Muscle of leg (tissue), 11 donors: ENCODE results near the gene GTF2F2. TPM values are rescaled to one million over a fixed set of nuclear protein-coding genes. Genes with fewer than 3 reads are reported as not detected.

Source experiments
- DNase-seq: peaks from one replicate; pipeline ENCODE4 v3.0.0; 2013
- H3K27ac ChIP-seq: one replicate; pipeline ENCODE4 v1.5.1; 2013; ENCODE audit warnings: mild to moderate bottlenecking, low read length, control low read depth
- H3K27me3 ChIP-seq: one replicate; pipeline ENCODE4 v1.6.1; 2013; ENCODE audit warnings: low read length; ENCODE audit not compliant: control insufficient read depth, insufficient read depth
- H3K36me3 ChIP-seq: one replicate; pipeline ENCODE4 v1.6.1; 2013; ENCODE audit warnings: low read length; ENCODE audit not compliant: control insufficient read depth, insufficient read depth
- H3K4me1 ChIP-seq: one replicate; pipeline ENCODE4 v1.6.1; 2013; ENCODE audit warnings: low read length; ENCODE audit not compliant: control insufficient read depth, insufficient read depth
- H3K4me3 ChIP-seq: one replicate; pipeline ENCODE4 v1.5.1; 2013; ENCODE audit warnings: low read length, control low read depth
- H3K9me3 ChIP-seq: replicated peaks from 2 replicates; pipeline ENCODE4 v1.6.1; 2013; ENCODE audit warnings: low read depth, low read length; ENCODE audit not compliant: control insufficient read depth
- WGBS: methylation state at CpG from one replicate; pipeline ENCODE4 v1.1.5; 2013; ENCODE audit warnings: missing lambda C conversion rate; ENCODE audit not compliant: insufficient coverage; 5-methylcytosine and 5-hydroxymethylcytosine counted together
- polyA plus RNA-seq, 8 donors: library from polyadenylated mRNA; unstranded; fragments of 120-200 nt; gene quantifications; one replicate each; pipeline versions ENCODE4 v1.2.1 to v1.2.3, GENCODE V29; 2013; ENCODE audit warnings: inconsistent platforms in 1 of 8, low replicate concordance in 1 of 8; ENCODE audit not compliant: insufficient read length in 8 of 8, insufficient read depth in 1 of 8
- total RNA-seq: library from RNA; stranded (reverse); fragments of 120-200 nt; gene quantifications from one replicate; pipeline ENCODE4 v1.2.4, GENCODE V29; 2013

GTF2F2 gene
- total and polyA plus RNA-seq, 9 donors = 18.1 to 21.9 (median 19.3) TPM

DNA sequence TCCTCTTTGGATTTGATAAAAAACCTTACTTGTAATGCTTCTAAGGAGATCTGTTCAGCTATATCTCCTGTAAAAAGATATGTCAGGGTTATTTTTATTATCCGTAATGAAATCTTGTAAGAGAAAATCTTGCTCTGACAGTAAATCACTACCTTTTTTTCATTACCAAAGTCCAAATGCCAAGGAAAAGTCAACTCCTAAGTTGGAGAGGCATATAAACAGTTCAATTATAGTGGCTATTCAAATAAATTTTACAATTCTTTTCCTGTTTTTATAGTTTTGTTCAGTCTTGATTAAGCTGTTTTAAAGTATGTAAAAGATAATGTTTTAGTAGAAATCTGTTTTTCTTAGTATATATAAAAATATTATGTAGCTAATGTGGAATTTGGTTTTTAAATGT lies 71.6 kb downstream of the GTF2F2 start:
- no CpG with 5 or more reads among the region's 1 CpG for WGBS
- no peak overlapping the region for H3K4me3 ChIP-seq
- H3K36me3 ChIP-seq = no peaks in the 10 kb centered on the region
- no peaks in the 10 kb centered on the region for H3K9me3 ChIP-seq
- no peak for DNase-seq
- H3K27me3 ChIP-seq = no peaks in the 10 kb centered on the region
- H3K27ac ChIP-seq = no peak overlapping the region
- no peaks in the 10 kb centered on the region for H3K4me1 ChIP-seq

DNA sequence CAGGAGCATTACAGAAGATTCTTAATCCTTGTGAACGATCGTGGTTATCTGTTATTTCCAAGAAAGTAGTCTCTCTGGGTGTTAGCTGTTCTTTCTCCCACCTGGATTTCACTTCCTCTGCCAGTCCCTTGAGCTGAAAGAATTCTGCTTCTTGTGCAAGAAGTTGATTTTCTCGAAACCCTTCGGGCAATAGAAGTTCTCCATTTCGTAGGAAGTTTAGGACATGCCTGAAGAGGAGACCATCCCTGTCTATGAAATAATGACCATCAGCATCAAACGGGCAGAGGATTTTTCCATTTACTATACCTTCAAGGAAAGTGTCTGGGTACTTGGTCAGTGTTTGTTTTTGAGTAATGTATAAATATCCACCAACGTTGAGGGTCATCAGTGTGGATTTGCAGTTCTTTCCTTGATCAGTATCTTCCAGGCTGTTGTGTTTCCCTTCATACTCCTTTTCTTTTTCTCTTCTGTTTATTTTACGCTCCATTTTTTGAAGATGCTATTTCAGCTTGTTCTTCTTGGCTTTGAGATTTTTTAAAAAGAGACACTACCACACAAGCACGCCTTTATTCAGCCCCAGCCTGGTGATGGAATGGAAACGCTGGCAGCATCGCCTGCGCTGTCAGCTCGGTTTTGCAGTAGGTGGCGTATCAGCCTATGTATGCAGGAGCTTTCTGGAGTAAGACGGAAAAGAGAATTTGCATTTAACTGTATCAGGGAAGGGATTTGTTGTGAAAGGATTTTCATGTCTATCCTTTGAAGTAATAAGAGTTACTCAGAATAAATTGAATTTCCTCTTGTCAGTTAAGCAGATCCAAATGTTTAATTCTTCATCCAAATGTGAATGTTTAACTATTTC lies 74.0 kb downstream of the GTF2F2 start:
- DNase-seq = peak; percentile 91
- H3K4me3 ChIP-seq = no peak overlapping the region
- H3K36me3 ChIP-seq = no peaks in the 10 kb centered on the region
- no peaks in the 10 kb centered on the region for H3K27me3 ChIP-seq
- no peaks in the 10 kb centered on the region for H3K9me3 ChIP-seq
- H3K4me1 ChIP-seq = no peaks in the 10 kb centered on the region
- 49% methylated on average over 8 of the region's 15 CpGs for WGBS
- H3K27ac ChIP-seq = no peak overlapping the region

DNA sequence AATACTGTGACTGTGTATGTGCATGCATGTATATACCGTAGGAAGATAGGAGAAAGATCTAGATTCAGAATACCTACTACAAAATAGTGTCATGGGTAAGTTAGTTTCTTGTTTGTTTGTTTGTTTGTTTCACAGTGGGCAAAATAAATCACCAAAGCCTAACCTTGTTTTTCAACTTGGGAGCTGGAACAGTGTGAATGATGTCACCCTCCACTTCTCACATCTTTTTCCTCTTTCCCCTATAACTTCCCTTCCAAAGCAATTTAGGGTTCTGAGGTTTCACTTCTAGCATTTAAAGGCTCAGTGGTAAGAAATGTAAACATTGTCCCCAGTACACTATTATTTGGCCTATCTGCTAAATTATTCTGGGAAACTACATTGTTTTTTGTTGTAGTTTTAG lies 75.1 kb downstream of the GTF2F2 start:
- WGBS = no CpG with 5 or more reads among the region's 1 CpG

DNA sequence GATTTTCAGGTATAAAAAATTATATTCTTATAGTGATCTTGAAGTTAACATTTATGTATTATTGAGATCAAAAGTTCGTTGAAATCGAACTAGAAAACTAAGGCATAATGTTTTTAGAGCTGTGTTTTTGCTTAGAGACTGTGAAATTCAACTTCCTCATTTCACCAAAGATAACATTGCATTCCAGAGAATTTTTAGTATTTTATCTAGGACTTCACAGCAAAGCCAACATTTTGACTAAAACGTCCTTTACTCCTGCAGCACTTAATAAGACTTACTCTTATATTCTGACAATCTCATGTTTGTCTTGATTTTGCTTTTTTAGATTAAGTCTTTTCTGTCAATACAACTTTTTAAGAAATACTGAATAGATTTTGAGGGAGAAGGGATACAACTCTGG lies 75.8 kb downstream of the GTF2F2 start:
- Histone ChIP-seq H3K4me3 (no peak overlapping the region), H3K9me3 (no peaks in the 10 kb centered on the region), H3K27me3 (no peaks in the 10 kb centered on the region), H3K27ac (no peak overlapping the region), H3K4me1 (no peaks in the 10 kb centered on the region), H3K36me3 (no peaks in the 10 kb centered on the region)
- DNase-seq = no peak
- no CpG with 5 or more reads among the region's 3 CpGs for WGBS

More for the DNA sequence above, 75.1 kb downstream of the GTF2F2 start:
- DNase-seq = peak; percentile 45
- Histone ChIP-seq H3K9me3 (no peaks in the 10 kb centered on the region), H3K4me3 (no peak overlapping the region), H3K27ac (no peak overlapping the region), H3K36me3 (no peaks in the 10 kb centered on the region), H3K4me1 (no peaks in the 10 kb centered on the region), H3K27me3 (no peaks in the 10 kb centered on the region)

DNA sequence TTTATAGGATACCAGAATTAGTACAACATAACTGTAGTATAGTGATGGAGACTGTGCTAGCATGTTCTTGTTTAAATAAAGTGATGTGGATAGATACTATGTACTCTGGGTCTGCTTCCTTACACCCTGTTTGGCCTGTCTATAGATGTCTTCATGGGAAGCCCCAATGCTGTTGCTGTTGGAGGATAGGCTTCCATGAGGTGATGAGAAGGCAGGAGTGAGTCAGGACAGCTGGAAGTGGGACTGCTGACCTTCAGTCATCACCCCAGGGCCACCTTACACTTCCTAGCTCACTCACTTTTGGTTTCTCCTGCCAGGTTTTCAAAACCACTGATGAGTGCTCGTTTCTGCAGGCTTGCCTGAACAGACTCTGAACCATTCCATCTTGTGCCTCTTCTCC lies 76.3 kb downstream of the GTF2F2 start:
- Histone ChIP-seq H3K27ac (no peak overlapping the region), H3K4me1 (no peaks in the 10 kb centered on the region), H3K36me3 (no peaks in the 10 kb centered on the region), H3K27me3 (no peaks in the 10 kb centered on the region), H3K4me3 (no peak overlapping the region), H3K9me3 (no peaks in the 10 kb centered on the region)
- DNase-seq = no peak
- WGBS = 71% methylated on average over 1 of the region's 1 CpG

DNA sequence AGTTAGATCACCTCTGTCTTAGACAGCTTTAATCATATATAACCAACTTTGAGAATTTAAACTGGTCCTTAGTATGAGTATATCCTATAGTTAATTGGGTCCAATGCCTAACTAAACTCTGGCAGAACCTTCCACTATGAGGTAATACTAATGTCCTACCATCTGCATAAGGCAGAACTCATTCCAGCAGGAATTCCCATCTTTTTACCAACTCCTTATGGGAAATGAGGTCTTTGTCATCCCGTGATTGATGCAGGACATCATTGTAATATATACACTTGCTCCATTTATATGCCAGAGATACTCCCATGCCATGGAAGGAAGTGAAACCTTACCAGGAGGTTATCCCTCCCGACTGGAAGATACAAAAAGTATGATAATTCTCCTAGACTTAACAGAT lies 77.7 kb downstream of the GTF2F2 start:
- no peaks in the 10 kb centered on the region for H3K27me3 ChIP-seq
- no peak overlapping the region for H3K27ac ChIP-seq
- no peaks in the 10 kb centered on the region for H3K9me3 ChIP-seq
- H3K4me3 ChIP-seq = no peak overlapping the region
- no peak for DNase-seq
- WGBS = no CpG with 5 or more reads among the region's 2 CpGs
- H3K36me3 ChIP-seq = no peaks in the 10 kb centered on the region
- H3K4me1 ChIP-seq = no peaks in the 10 kb centered on the region

DNA sequence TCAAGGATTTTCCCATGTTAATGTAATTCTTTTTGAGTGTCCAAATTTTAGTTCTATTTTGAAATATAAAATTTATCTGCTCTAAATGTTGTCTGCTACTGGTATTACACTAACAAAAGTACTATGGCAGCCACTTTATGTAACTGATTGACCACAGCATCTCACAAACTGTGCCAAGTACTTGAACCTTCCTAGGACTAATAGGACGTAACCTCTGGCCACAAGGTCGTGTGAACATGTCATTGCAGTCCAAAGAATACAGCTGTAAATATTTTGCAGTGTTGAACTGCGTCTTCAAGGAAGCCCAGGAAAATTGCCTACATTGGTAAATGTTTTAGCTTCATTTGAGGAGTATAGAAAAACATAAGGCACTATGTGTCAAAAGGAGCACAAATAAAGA lies 78.6 kb downstream of the GTF2F2 start:
- no peak for DNase-seq
- WGBS = no CpG with 5 or more reads among the region's 3 CpGs
- H3K36me3 ChIP-seq = no peaks in the 10 kb centered on the region
- no peaks in the 10 kb centered on the region for H3K27me3 ChIP-seq
- H3K9me3 ChIP-seq = no peaks in the 10 kb centered on the region
- H3K4me1 ChIP-seq = no peaks in the 10 kb centered on the region
- H3K27ac ChIP-seq = peak overlapping the region; percentile 31
- no peak overlapping the region for H3K4me3 ChIP-seq

DNA sequence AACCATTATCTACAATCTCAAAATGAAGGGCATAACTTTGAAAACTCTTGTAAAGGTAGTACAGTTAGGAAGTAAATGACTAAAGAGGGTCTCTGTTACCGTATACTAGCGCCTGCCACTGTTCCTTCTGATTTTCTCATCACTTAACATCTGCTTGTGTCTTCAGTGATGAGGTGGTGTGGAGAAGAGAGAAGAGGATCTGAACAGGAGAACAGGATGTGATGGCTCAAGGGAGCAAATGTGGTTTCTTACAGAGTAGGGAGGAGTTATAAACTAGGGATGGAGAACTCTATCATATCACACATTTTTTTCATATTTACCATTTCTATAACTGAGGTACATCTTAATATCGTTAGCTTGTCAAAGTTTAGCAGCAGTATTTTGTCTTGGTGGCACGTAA lies 79.4 kb downstream of the GTF2F2 start:
- Histone ChIP-seq H3K9me3 (no peaks in the 10 kb centered on the region), H3K4me3 (no peak overlapping the region), H3K36me3 (no peaks in the 10 kb centered on the region), H3K4me1 (no peaks in the 10 kb centered on the region), H3K27me3 (no peaks in the 10 kb centered on the region), H3K27ac (peak overlapping the region; percentile 21)
- peak; percentile 82 for DNase-seq
- WGBS = no CpG with 5 or more reads among the region's 4 CpGs

DNA sequence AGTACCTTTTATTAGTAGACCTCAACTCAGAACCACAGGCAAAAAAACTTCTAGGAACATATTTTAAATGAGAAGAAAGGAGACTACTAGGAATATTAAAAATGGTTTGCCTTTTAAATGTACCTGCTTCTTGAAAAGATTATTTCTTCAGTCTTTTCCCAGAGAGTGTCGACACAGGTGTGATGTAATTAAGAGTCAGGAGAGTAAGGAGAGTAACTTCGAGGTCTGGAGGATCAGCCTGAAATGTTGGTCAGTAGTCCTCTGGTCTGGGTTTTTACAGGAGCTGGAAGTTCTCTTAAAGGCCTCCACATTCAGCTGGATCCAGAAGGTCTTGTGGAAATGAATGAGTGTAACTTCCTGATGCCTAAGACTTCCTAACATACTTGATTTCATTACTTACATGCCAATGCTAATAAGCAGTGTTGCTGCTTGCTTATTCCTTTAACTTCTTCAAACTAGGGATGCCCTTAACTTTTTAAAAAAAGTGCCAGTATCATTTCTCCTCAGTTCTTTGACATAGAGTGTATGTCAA lies 80.5 kb downstream of the GTF2F2 start, which contains the start of gene KCTD4:
Gene KCTD4, minus strand, starts transcription at position 345 of the 532 bp plus-strand sequence. CDS start 6,478 bp downstream, outside the sequence.
- WGBS = 90% methylated on average over 2 of the region's 2 CpGs

DNA sequence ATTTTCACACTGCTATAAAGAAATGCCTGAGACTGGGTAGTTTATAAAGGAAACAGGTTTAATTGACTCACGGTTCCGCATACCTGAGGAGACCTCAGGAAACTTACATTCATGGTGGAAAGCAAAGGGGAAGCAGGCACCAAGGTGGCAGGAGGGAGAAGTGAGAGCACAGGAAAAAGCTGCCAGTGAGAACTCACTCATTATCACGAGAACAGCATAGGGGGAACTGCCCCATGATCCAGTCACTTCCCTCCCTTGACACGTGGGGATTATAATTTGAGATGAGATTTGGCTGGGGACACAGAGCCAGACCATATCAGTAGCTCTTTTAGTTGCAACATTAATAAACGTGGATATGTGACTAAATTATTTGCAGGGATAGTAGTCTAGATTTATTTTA lies 84.8 kb downstream of the GTF2F2 start:
- Histone ChIP-seq H3K36me3 (peaks cover 5% of the 10 kb centered on the region), H3K4me1 (peaks cover 6% of the 10 kb centered on the region), H3K9me3 (no peaks in the 10 kb centered on the region), H3K4me3 (no peak overlapping the region), H3K27ac (no peak overlapping the region), H3K27me3 (no peaks in the 10 kb centered on the region)
- WGBS = 92% methylated on average over 2 of the region's 5 CpGs
- DNase-seq = no peak

More for the DNA sequence above, 80.5 kb downstream of the GTF2F2 start, which contains the start of gene KCTD4:
- H3K27ac ChIP-seq = no peak within 1 kb of the TSS
- H3K36me3 ChIP-seq = no peaks in the 10 kb centered on the region
- H3K27me3 ChIP-seq = no peaks in the 10 kb centered on the region
- H3K4me3 ChIP-seq = no peak within 1 kb of the TSS
- H3K4me1 ChIP-seq = no peaks in the 10 kb centered on the region
- no peaks in the 10 kb centered on the region for H3K9me3 ChIP-seq
- DNase-seq = no peak
